Stimulated activated CD4-positive, alpha-beta T cell treated with anti-CD3 and anti-CD28 coated beads, Interleukin-2, amount 100 ng/mL, for 24 hours (primary cell): Measurements from ENCODE around the gene RPL23.

Experiments
- DNase-seq, 2 donors: peaks; one replicate each; pipeline ENCODE4 v3.0.0-alpha.2; 2020

RPL23 gene

DNA sequence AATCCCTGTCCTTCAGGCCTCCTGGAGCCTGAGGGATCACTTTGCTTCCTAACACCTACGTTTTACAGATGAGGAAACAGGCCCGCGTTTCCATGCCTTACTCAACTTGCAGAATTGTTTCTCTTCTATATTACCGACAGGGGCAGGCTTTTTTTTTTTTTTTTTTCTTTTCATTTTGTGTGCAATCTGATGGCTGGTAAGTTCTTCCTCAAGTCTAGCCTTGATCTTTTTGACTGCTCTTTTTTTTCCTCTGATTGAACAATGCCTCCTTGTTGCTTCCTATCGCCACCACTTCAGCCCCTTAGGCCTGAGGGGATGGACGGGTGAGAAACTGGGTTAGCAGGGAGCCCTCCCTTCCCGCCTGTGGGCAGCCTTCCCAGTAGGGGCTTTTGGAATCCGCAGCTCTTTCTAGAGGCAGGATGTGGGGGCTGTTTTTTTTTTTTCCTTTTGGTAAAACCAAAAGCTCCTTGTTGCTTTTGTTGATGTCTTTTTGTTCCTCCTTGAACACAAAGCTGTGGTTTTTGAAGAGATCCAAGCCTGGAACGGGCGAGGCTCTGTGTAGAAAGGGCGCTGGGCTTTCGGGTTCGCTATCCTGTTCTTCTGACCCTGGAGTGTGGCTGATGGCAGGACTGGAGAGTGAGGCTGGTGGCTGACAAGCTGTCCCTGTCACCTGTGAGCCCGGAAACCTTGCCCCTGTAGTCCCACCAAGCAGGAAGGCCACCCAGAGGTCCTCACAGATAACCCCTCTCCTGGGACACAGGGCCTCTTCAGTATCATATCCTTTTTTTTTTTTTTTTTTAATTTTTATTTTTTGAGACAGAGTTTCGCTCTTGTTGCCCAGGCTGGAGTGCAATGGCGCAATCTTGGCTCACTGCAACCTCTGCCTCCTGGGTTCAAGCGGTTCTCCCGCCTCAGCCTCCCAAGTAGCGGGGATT lies 30.3 kb upstream of the RPL23 start:
- no peak for DNase-seq

DNA sequence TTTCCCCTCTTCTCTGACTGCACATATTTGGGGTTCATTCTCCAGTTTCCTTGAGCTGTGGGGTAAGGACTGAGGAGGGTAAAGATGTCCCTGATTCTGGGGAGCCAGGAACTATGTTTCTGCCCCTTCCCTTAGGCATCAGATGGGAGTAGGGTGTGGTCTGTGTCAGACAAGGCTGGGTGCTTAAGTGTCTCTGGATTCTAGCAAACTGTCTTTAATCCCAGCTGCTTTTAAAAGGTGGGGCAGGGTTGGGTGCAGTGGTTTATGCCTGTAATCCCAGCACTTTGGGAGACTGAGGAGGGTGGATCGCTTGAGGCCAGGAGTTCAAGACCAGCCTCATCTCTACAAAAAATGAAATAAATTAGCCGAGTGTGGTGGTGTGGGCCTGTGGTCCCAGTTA lies 29.3 kb upstream of the RPL23 start:
- DNase-seq = no peak

DNA sequence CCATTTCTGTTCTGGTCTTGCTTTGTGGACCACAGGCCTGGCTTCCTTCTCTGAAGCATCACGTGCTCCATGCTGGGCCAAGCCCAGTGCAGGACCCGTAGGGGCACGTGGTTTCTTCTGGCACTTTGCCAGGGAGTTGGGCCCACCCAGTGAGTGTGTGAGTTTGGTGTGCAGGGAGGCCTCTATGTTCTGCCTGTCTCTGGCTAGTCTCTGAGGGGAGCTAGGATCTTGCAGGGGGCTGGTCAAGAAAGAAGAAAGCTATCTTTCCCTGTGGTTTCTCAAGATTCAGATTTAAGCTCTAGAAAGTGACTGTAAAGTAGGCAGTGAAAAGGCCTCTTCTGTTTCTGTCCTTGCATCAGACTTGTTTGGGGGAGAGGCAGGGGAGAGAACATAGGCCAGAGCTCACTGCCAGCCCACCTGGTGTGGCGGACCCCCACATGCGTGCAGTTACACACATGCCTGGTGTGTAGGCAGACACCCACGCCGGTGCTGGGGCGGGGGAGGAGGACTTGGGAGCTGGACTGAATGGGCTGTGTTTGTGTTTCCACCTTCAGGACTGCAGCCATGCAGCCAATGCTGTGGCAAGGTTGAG lies 28.2 kb upstream of the RPL23 start:
- peak; percentile 47 to 53 for DNase-seq

DNA sequence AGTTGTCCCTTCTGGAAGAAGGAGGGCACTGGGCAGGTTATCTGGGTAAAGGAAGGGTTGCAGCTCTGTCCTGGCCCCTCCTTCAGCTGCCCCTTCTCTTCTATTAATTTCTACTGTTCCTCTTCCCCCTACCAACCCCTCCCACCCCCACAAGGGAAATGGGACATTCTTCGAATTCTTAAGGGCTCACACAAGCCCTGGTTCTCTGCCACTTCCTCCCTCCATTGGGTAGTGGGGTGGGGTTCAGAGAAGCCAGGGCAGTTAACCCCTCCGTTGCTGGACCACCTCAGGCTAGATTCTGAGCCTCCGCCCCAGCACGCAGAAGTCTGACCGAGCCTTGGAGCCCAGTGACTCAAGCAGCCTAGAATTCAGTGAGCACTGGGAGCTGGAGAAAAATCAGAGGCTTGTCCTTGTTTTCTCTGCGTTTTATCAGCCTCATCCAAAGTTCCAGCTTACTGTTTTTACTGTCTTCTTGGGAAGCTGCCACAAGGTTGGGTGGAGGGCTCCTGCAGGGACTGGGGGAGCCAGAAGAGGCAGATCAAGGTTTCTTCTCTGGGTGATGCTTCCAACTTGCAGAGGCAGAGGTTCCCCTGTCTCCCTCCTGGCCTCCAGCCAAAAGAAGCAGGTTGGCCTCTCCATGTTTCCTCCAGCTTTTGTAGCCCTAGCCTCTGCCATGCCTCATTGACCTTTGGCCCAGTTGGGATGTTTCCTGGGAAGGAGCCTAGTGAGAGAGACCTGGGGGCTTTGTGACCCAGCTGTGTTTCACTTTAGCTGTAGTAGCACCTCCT lies 26.6 kb upstream of the RPL23 start:
- DNase-seq = no peak

DNA sequence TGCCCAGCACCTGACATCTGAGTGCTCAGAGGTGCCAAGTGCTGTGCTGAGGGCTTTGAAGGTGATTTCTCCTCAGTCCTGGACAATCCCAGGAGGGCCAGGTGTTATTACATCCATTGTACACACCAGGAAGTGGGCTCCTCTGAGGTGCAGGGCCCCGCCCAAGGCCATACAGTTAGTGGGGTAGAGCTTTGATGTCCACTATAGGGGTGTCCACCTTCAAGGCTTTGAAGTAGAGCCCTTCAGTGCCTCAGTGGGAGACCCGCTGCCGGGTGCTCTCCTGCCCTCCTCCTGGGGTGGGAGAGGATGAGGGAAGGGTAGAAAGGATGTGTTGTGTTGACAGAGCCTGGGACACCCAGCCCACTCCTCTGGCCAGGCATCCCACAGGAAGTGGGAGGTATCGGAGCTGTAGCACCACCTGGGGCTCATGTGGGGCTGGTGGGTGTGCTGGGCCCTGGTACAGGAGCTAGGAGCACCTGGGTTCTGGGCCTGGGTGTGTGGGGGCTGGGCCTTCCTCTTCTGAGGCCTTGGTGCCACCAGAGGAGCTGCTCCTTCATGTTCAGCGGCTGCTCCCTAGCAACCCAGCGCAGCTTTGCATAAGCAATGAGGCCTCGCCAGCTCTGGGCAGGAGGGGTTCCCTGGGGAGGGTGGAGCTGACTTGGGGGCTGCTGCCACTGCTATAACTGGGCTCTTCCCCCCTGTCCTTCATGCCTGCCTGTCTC lies 23.8 kb upstream of the RPL23 start:
- no peak for DNase-seq

DNA sequence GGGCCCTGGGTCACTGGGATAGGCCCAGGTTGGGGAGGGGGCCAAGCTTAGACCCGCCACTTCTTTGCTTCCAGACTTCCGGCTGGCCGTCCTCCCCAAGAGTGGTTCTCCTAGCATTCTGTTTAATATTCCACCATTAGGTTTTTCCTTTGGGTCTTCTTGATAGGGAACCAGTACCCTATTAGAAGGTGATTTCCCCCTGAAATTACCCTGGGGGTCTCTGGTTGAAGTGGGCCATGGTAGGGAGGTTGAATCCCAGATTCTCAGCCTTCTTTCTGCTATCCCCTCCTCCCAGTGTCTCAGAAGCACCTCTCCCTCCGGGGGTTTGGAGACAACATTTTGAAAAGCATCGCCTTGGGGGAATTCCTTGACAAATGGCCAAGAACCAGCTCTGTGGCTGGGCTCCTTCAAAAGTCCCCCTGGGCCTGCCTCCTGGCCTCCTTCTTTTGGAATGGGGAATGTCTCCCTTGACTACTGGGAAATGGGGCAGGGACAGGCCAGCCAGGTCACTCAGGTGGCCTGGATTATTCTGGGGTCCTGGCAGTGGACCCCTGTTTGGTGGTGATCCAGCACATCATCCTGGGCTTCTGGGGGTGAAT lies 22.1 kb upstream of the RPL23 start:
- DNase-seq = no peak

DNA sequence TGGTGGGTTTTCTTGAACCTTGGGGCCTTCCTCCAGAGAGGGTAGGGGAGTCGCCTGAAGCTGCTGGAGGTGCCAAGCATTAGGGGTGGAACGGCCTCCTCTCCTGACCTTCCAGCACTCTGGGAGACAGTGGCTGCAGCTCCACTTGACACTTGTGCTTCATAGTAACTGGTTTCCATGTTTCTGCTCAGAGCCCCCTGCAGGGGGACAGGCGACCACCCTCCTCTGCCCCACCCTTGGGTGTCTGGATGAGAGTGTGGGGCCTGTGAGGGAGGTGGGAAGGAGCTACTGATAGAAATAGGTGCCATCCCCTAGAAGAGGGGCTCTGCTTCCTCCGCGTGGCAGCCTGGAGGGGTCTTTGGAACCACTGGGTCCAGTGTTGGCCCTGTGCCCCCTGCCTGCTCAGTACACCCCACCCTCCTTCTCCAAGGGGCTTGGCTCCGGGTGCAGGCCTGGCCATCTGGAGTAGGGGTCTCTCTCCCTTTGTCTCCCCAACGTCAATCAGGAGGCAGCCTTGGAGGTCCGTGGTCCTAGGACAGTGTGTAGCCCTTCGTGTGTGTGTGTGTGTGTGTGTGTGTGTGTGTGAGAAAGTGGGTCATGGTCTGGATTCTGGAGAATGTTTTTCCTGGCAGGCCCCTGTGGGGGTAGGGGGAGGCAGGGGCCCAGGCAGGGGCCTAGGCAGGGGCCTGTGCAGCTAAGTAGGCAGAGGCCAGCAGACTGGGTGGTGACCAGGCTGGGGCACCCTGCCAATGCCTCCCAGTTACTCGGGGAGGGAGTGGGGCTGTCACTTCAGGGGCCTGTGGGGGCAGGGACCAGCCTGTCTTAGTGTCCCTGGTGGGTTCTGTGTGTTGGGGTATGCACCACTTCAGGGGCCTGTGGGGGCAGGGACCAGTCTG lies 21.2 kb upstream of the RPL23 start:
- DNase-seq = no peak

DNA sequence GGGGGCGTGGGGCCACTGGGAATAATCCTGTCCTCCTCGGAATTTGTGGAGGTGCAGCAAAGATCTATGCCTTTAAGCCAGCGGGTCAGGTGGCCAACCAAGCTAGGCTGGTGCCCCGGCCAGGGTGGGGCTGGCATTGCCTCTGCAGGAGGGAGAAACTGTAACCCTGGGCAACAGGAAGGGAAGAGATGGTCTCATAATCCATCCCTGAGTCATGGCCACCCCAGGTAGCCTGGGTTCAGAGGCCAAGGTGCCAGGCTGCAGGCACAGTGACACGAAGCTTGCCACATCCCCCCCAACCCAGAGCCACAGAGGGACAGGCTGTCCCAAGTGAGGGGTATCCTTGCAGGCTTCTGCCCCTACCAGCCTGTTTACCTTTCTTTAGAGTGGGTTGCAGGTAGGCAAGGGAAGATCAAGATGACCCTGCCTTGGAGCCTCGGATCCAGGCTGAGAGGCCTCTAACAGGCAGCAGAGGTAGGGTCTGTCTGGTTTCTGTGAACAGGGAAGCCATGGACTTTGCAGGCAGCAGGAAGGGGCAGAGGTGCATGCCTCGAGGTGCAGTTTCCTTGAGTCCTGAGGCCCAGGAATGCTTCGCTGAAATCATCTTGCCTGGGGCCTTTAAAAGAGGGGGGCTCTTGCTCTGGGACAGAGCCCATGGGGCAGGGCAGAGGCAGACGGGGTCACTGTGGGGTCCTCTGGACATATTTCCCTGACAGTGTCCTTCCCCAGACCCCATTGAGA lies 20.3 kb upstream of the RPL23 start:
- DNase-seq = no peak

DNA sequence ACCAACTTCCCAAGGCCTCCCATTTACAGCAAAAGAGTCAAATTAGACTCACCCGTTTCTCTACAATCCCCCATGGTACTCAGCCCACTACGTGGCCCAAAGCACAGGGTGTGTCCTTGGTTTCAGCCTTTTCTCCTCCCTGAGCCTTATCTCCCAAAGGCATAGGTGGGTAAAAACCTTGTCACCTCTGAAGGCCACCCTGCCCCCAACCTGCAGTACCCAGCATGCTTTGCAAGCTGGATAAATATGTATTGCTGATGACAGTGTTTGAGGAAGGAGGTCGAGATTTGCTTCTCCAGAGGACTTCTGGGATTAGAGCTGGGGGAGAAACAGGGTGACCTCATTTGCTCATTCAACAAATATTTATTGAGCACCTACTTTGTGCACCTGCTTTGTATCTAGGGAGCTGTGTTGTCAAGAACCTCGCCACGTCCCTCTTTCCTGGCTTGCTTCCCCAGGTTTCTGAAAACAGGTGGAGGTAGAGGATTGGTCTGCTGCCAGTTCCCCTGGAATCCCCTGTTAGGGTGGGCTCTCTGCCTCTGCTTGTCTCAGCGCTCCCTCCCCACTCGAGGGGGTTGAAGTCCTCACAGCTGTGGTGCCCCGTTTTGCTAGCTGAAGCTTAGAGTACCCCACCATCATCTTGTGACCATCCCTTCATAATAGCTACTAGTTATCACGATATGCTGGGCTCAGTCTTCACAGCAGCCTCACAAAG lies 19.3 kb upstream of the RPL23 start:
- no peak for DNase-seq

DNA sequence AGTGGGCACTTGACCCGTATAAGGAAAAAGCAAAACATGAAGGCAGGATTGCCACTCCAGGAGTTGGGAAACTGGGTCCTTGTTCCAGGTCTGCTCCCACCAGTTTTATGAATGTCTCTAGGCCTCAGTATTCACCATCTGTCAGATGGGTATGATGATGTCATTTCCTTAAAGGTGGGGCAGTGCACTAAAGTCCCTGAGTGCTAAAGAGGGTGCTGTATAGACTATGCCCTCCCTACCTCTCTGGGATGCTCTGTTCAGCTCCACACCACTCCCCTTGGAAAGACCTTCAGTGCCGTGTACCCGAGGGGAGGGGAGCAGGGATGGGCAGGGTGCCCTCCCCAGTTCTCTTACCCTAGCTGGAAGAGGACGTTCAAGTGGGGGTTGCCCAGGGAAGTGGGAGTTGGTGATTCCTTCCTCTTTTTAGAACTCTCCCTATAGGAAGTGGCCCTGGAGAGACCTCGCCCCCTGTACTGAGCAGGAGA lies 18.5 kb upstream of the RPL23 start:
- no peak for DNase-seq

DNA sequence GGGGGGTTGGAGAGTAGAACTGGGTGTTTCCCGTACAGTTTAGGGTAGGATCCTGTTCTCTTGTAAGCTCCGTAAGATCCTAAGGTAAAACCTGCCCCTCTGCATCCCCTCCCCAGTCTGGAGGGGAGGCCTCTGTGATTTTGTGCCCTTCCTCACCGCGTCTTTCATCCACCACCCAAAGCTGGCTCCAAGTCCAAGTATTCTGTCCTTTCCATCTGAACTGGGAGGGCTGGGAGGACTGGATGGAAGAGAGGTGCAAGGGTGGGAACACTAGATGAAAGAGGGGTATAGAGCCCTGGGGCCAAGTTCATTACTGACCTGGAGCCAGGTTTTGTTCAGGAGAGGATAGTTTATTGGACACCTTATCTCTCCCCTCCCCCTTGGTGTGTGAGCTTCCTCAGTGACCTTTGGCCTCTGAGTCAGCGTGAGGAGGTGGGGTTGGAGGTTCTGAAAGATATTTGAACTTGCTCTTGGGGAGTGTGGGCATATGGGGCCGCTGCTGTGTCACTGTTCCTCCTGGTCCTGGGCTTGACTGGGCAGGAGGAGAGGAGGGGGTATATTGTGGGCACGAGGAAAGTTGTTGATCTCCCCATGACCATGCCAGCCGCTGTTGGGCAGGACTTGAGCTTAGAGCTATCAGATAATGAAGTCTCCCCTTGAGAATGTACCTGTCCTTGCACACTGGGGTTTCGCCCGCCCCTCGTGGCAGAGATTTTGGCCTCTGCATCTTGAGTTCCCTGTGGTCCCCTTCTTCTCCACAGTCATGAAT lies 17.9 kb upstream of the RPL23 start:
- DNase-seq = peak; percentile 79 to 80

DNA sequence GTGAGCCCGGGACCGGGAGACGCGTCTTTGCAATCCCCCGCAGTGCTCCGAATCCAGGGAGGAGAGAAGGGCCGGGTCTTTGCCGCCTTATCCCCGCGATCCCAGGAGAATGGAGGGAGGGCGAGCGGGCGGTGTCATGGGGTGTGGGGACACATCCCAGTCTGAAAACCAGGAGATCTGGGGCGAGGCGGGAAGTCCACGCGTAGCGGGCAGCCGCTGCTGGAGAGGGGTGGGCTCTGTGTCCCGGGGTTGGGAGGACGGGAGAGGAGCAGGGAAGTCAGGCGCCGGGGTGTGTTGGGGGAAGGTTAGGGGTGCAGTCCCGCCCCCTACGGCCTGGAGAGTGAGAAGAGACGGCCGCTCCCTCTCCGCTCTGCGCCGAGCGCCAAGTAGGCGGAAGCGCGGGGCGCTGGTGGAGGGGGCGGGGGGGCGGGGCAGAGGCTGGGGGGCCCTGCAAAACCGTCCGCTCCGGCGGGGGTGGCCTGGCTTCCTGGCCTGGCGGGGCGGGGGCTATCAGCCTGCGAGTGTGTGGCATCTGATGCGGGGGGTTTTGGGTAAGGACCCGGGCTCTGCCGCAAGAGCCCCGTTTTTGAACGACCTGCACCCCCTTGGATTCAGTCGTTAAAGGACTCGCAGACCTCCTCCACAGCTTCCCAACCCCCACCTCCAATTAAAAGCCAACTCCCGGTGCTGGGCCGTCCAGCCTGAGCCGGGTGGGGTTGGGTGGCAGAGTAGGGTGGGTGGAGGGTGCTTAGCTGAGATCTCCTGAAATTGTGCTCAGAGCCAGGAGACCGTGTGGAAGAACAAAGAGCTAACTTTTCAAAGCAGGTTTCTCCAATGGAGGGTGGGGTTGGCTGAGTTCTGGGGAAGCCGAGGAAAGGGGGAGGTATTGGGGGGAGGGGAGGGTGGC lies 17.0 kb upstream of the RPL23 start:
- peak; percentile 68 to 79 for DNase-seq

DNA sequence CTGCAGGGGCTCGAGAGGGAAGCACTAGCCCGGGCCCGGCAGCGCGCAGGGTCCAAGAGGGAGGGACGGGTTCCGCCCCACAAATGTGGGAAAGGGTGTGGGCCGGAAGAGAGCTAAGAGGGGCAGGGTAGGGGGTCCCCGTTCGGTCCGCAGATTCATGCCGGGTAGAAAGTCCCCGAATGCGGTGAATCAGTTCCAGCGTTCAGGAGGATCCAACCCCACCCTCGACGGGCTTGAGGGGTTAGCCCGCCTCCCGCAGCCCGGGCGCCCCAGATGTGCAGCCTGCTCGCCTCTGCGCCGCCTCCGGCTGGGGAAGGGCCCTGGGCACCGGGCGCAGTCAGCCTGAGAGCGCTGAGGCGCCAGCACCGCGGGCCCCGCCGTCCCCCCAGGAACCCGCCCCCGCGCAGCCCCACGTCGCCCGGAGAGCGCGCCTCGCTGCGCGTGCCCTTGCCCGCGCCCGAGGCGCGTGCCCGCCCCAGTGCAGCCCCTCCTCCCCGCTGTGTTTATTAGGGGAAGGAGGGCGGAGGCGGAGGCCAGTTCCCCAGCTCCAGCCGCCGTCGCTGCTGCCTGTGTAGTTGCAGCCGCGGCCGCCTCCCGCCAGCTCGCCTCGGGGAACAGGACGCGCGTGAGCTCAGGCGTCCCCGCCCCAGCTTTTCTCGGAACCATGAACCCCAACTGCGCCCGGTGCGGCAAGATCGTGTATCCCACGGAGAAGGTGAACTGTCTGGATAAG lies 16.2 kb upstream of the RPL23 start, which contains the start of gene LASP1:
Gene LASP1 (plus strand): TSS at position 533 of the 733 bp plus-strand sequence. CDS start 132 bp downstream, at position 665.
- peak; percentile 84 to 87 for DNase-seq

DNA sequence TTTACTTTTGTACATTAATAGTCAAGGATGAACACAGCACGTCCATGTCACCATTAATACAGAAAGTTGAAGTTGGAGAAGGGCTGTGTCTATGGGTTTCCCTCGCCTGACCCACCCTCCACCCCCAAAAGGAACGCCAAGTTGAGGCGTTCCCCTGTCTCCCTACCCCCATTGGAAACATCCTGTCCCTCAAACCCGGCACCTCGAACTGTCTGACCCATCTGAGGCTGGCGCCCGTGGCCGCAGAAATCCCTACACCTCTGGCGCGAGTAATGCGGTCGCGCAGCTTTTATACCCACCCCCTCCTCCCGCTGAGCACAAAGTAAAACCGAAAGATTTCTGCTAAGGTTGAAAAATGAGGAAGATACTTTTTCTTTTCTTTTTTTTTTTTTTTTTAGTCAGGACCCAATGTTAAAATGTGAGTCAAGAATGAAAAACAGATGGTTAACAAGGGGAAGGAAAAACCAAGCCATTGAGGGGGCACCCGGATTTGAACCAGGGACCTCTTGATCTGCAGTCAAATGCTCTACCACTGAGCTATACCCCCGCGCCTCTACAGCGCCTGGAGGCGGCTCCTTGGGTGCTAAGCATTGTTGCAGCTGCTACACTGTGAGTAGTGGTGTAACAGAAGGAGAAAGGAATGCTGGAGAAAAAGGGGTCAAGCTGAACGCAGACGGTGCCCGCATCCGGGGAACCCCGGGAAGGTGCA lies 15.4 kb upstream of the RPL23 start:
- peak; percentile 94 to 96 for DNase-seq

DNA sequence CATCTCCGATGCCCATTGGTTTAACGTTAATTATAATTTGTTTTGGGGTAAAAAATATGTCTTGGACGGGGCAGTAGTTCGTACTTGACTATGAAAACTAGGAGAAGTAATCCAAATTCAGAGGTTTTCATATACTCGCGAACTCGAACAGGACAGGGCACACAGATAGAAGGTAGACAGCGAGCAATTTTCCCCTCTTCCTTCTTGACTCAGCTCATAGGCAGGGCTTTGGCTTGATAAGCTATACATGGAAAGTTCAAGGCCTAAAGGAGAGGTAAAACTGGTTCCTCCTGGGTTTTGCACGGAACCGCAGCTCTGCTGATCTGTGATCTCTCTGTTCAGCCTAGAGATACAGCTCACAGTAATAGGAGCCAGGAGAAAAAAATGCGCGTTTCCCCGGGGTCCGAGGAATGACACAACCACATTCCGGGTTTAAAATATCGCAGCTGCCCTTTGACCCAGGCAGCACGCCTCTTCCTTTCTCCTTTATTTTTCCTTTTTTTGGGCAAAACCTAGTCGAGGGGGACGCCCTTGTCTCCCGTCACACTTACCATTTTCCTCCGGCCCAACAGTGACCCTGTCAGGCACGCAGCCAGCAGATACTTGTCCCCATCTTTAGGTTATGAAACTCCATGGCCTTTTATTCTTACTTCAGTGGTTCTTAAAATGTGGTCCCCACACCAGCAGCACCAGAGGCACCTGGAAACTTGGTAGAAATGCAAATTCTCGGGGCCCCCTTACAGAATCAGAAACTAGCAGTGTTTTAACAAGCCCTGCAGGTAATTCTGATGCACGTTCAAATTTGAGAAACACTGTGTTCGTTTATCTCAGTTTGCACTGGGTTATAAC lies 14.7 kb upstream of the RPL23 start:
- DNase-seq = no peak
